LNCAP (cell line): Measurements from ENCODE around the gene KIRREL3.

Experiments used
- TF ChIP-seq, protein P1 (sequence below): fragments of 450-650 bp; IDR thresholded peaks from 2 replicates; pipeline ENCODE4 v1.5.1; 2017; ENCODE audit warnings: mild to moderate bottlenecking

KIRREL3 gene

DNA sequence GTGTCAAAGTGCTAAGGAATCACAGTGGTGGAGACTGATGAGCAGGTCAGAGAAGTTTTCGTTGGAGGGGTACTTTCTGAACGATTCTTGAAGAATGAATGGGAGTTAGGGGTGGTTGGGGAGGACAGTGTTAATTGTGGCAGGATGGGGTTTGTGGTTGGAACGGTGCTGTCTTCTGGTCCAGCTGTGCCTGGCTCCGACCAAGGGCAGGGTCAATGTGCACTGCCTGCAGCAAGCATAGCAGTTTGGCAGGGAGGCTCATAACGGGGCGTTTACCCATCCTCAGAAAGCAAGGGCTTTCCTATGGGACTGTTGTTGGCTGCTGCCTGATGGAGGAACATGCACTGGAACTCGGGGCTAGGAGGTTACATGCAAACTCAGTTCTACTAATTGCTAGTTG, 265.8 kb downstream of the KIRREL3 start:
- TF ChIP-seq, protein P1, sequence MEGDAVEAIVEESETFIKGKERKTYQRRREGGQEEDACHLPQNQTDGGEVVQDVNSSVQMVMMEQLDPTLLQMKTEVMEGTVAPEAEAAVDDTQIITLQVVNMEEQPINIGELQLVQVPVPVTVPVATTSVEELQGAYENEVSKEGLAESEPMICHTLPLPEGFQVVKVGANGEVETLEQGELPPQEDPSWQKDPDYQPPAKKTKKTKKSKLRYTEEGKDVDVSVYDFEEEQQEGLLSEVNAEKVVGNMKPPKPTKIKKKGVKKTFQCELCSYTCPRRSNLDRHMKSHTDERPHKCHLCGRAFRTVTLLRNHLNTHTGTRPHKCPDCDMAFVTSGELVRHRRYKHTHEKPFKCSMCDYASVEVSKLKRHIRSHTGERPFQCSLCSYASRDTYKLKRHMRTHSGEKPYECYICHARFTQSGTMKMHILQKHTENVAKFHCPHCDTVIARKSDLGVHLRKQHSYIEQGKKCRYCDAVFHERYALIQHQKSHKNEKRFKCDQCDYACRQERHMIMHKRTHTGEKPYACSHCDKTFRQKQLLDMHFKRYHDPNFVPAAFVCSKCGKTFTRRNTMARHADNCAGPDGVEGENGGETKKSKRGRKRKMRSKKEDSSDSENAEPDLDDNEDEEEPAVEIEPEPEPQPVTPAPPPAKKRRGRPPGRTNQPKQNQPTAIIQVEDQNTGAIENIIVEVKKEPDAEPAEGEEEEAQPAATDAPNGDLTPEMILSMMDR: no peak

DNA sequence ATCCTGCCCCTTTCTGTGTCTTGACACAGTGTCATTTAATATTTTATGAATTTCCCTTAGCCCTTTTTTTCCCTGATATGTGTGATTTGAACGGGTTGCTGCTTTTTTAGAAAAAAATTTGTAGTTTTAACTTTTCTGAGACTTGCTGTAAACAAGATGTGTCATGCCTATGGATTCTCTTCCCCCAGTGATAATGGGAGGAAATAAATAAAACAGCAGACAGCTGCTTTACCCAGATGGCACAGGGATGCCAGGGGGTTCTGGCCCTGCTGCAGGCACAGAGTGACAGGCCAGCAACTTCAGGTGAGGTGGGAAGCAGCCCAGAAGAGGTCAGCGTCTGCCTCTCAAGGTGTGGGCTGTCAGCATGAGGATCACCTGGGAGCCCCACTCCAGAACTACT, 266.9 kb downstream of the KIRREL3 start:
- TF ChIP-seq, protein P1: no peak

GRCh38 chr11:126732981-126733380, 267.6 kb downstream of the KIRREL3 start:
- TF ChIP-seq, protein P1: no peak

GRCh38 chr11:126731576-126732142, 268.9 kb downstream of the KIRREL3 start:
- TF ChIP-seq, protein P1: no peak

- TF ChIP-seq, protein P1: no peak
Observed at GRCh38 chr11:126727381-126727780, 273.2 kb downstream of the KIRREL3 start.

GRCh38 chr11:126725521-126725920, 275.0 kb downstream of the KIRREL3 start:
- TF ChIP-seq, protein P1: no peak

GRCh38 chr11:126725043-126725442, 275.5 kb downstream of the KIRREL3 start:
- TF ChIP-seq, protein P1: no peak

DNA sequence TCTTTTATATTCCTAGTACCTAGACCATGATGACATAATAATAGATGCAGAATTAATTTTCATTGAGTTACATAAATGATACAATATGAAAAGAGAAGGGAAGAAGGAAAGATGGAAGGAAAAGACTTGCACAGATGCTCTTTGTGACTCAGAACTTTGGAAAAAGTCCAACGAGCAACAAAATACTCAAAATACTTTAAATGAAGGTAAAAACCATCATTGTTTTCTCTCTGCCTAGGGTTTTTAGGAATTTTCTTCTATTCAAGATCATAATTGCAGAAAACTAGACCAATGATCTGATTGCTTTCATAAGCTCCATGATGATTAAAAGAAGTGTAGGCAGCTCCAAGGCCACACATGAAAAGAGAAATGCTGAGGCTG, 276.9 kb downstream of the KIRREL3 start:
- TF ChIP-seq, protein P1: no peak
